Neural cell (in vitro differentiated cells): ENCODE results near the gene DNMT3L.

Source experiments
- TAF1 ChIP-seq: IDR thresholded peaks from 2 replicates; pipeline ENCODE4 v1.6.1; 2012; ENCODE audit warnings: low read depth
- TF ChIP-seq, protein P1 (sequence below): fragments of 450-650 bp; IDR thresholded peaks from 2 replicates; pipeline ENCODE4 v1.5.1; 2014; ENCODE audit warnings: antibody characterized with exemption, mild to moderate bottlenecking, moderate library complexity; ENCODE audit not compliant: poor library complexity, severe bottlenecking

DNA sequence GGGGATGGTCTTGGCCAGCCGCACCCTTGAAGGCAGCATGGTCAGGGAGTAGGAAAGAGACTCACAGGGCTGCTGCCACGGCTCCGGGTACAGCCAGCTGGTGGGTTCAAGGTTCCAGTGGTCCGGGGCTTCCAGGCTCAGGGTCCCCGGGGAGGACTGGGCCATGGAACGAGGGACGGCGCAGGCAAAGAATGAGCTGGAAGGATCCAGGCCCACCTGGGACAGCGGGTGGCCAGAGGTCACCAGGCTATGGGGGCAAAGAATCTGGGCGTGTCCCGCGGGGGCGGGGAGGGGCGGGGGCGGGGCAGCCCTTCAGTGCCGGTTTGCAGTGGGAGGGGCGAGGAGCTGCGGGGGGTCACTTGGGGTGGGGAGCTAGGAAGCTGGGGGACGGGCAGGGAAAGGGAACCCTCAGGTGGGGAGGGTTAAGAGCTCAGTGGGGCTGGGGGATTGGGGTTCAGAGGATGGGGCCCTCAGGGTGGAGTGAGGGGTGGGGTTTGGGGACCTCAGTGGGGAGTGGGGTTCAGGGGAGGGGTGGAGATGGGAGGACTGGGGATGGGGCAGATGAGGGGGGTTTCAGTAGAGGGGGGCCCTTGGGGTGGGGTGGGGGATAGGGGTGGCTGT lies at the start of gene DNMT3L:
- TF ChIP-seq, protein P1, sequence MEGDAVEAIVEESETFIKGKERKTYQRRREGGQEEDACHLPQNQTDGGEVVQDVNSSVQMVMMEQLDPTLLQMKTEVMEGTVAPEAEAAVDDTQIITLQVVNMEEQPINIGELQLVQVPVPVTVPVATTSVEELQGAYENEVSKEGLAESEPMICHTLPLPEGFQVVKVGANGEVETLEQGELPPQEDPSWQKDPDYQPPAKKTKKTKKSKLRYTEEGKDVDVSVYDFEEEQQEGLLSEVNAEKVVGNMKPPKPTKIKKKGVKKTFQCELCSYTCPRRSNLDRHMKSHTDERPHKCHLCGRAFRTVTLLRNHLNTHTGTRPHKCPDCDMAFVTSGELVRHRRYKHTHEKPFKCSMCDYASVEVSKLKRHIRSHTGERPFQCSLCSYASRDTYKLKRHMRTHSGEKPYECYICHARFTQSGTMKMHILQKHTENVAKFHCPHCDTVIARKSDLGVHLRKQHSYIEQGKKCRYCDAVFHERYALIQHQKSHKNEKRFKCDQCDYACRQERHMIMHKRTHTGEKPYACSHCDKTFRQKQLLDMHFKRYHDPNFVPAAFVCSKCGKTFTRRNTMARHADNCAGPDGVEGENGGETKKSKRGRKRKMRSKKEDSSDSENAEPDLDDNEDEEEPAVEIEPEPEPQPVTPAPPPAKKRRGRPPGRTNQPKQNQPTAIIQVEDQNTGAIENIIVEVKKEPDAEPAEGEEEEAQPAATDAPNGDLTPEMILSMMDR: no peak
- no peak for TF ChIP-seq TAF1
